Astrocyte of the hippocampus (primary cell): ENCODE data around the gene ATXN1.
A peak's percentile ranks its signal among the peaks of the same experiment; 100 is the strongest.
"Not testable (repeated sequence)": the region's sequence is repeated elsewhere in the genome, so short reads cannot be mapped to it uniquely, and the experiment has no call there.

Source experiments
- DNase-seq: peaks from one replicate; pipeline ENCODE4 v3.0.0; 2011; ENCODE audit warnings: low read depth, low spot score

Gene ATXN1

DNA sequence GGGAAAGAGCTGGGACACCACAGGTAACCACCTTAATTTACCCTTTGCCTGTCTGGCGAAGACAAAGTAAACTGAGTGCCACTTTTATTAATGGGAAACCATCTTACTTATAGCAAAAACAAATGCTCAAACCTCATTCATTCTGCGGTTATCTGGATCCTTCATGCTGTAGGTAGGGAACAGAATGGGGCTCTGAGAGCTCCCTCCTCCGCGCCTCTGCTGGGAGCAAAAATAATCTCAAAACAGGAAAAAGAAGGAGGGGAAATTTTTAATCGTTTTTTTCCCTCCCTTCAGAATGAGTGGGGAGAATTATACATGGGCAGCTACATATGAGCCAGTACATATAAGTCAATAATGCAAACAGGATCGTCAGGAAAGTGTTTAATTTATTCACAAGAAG lies 345.6 kb downstream of the ATXN1 start:
- DNase-seq = no peak

DNA sequence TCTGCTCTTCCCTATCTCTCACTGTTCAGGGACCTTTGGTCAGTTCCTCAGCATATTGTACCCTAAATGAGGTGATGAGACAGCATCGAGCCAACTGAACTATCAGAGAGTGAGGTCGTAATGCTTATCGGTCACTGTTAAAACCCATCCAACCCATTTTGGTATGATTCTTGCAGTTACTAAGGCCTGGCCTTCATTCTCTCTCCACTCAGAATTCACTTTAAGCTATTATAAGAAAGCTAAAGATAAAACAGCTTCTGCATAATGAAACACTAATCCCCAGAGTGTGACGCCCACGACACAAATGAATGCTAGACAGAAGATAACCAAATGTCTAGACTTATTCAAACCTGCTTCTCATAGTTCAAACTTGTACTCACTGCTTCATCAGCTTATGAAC lies 347.1 kb downstream of the ATXN1 start:
- peak; percentile 51 for DNase-seq

DNA sequence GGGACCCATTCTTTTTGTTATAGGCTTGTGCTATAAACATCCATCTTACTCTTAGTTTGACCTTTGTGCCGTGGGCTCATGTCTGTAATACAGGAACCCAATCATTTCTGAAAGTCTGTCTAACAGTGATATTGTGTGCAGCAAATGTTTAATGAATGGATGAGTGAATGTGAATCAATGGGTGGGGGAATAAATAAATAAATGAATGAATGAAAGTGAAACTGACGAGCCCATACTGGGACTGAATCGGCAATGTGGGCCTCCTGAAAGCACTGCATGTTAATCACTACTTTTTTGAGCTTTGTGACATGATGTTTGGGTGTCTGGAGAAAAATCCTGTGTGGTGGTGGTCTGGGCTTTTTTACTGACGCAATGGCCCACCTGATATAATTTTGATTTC lies 347.9 kb downstream of the ATXN1 start:
- DNase-seq = peak; percentile 42

DNA sequence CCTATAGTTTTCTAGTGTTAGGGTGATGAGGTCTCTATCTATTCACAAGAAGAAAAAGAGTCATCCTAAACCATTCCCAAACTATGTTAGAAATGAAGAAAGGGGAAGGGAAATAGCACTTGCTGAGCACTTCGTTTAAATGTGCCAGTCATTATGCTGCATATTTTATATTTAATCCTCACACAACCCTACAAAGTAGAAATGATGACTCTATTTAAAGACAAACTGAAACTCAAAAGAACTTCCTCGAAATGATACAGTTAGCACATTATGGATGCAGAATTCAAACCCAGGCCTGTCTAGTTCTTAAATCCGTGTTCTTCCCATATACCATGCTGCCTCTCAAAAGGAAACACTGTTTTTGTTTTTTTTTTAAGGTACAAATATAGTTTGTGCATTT lies 348.3 kb downstream of the ATXN1 start:
- DNase-seq = no peak

DNA sequence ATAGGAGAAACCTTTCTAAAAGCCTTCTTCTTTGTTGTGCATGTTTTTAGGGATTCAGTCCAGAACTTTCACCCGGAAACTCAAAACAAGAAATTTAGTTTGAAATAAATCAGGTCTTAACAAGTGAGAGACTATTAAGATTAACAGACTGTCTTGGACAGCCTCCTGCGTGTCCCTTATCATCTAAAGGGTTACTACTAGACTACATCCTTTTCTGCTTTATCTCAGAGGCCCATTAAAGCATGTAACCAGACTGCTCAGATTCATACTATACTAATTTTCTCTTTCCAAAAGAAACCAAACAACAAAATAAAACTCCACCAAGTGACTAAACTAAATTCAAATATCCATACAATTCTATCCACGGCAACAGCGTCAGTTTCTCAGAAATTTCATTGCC lies 349.1 kb downstream of the ATXN1 start:
- no peak for DNase-seq

DNA sequence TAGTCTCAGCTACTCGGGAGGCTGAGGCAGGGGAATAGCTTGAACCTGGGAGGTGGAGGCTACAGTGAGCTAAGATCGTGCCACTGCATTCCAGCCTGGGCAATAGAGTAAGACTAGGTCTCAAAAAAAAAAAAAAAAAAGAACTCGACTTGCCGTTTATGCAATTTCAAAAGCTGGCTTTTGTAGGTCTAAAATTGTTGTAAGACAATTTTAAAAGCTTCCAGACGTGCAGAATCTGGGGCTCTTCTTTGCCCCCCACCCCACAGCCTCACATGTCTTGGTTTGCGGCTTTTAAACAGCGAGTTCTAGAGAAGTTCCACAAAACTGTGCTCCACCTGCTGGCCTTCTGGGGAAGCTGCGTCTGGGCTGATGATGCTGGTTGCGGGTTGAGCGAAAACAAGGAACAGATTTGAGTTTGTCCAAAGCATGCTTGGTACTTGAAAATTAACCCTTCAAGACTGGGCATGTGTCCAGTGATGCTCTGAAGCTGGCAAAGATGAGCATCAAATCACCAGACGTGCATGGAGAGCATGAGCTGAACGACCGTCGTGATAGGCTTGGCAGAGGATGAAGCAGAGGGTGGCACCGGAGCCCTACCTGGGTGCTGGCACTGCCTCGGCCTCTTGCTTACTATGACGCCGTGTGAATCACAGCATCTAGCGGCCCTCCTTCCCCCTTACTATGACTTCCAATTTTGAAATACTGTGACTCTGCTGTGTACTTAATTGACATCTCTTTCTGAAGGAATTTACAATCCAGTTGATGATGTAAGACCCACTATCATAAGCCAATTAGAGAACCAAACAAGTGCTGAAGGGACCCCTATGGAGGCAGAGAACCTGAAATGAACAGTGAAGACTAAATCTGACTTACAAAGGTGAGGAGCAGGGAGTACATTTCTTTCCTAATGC lies 351.5 kb downstream of the ATXN1 start:
- DNase-seq = peak; percentile 72

DNA sequence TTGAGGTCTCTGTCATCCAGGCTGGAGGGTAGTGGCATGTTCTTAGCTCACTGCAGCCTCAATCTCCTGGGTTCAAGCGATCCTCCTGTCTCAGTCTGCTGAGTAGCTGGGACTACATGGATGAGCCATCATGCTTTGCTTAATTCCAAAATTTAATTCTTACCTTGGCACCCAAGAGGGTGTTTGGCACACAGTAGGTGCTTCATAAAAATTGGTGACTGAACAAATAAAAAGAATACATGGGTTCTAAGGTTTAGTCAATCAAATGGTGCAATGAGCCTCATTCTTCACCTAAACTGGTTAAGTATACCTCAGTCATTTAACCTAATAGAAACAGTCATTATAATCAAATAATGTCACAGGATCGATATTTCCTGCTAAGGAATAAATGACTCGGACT lies 352.5 kb downstream of the ATXN1 start:
- no peak for DNase-seq

DNA sequence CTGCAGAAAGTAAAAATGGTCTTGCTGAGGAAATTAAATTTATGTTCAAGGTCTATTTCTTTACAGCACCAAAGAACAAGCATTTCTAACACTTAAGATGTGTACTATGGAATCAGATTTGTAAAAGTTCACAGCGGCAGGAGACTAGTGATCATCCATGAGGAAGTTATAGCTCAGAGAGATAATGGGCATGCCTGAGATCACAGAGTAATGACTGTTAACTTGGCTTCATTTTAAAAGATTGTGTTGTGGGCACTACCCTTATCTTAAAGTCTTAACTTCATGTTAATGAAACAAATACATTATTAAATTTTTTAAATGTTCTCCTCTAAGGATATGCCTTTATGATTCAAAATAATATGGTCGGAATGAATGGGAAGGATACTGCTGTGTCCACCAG lies 354.3 kb downstream of the ATXN1 start:
- DNase-seq = no peak

DNA sequence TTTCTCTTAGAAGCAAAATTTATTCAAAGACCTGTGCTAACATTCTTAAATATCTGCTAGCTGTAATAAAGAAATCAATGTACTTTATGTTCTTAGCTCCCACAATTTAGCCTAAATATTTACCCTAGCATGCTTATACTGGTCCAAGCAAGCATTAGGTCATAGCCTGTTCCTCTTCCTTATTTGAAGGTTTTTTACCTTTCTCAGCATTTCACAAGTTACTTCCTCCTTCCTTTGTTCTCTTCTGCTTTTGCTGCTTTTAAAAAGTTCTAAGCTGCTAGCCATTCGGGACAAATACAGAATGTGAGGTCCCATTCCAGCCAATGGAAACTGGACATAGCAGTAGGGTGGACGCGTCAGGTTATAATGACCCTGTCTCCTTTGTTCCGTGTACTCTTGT lies 354.7 kb downstream of the ATXN1 start:
- DNase-seq = not testable (repeated sequence)

DNA sequence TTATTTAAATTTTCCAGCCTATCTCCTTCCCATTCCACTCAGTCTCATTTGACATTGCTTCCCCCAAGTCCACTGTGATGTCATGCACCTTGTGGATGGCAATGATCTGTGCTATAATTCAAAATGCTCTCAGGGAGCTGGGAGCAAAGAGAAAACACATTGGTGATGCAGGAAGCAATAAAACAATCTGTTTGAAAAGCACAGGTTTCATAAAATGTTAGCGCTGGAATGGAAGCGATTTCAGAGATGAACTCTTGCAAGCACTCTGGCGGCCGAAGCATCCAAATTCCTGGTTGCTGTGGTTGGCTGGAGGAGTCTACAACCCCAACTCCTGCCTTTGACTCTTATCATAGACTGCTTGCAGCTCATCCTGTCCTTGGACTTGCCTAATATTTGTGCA lies 355.9 kb downstream of the ATXN1 start:
- no peak for DNase-seq

DNA sequence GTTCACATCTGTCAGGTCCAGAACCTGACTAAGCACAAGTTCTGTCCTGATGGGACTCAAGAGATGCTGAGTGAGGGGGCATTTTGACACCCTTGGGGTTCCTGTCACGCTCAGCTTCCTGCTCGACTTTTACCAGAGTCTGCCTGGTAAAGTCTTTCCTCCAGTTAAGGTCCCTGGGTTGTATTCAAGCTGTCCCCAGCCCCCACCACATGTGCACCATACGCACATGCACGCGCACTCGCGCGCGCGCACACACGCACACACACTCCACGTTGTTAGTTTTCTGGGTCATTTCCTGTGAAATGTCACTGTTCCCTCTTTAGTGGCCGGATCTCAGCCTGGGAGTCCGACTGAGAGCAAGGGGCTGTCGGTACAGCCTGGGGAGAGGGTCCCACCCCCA lies 356.8 kb downstream of the ATXN1 start:
- no peak for DNase-seq

DNA sequence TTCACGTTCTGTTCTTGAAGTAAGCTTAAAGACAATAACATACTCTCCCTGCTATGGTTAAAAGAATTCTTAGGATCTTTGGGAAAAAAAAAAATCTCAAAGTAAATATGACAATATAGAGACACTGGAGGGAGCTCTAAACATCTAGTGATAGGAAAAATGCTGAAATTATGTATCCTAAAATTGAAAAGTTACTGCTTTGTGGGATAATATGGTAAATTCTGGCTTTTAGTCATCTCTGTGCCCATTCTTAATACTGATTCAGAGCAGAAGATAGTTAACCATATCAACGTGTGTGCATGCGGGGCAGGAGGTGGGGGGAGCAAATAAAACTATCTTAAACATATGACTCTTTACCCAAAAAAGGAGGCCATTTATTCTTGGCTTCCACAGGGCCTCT lies 357.4 kb downstream of the ATXN1 start:
- no peak for DNase-seq

DNA sequence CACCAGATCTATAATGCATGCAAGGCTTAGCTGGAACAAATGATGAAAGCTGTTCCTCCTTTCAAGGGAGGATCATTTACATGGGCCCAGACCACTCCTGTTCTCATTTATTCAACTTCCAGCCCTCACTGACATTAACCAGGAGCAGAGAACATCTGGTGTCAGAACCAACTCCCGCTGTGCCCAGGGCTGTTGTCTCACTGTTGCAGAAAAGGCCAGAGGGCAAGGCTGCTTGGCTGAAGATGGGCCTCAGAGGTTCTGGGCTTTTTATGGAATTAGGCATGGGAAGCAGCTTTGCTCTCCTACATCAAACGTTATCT lies 358.7 kb downstream of the ATXN1 start:
- no peak for DNase-seq

DNA sequence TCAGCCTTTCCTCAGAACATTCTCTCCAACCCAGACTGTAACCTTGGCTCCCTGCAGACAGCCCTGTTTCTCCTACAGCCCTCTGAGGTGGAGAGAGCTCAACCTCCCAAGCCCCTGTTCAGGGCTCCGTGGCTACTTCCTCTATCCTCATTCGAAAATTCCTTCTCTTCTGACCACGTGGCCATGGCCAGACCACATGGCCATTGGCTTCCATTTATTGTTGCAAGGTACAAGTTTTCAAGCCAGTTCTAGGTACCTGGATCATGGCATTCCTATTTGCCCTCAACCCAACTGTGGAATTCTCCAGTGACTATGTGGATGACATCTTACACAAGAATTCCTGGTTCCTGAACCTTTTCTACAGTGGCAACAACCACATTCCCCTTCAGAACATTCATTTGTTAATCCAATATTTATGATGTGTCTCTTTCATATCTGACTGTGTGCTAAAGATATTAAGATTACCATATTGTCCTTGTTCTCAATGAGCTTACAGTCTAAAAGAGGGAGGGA lies 361.0 kb downstream of the ATXN1 start:
- no peak for DNase-seq

DNA sequence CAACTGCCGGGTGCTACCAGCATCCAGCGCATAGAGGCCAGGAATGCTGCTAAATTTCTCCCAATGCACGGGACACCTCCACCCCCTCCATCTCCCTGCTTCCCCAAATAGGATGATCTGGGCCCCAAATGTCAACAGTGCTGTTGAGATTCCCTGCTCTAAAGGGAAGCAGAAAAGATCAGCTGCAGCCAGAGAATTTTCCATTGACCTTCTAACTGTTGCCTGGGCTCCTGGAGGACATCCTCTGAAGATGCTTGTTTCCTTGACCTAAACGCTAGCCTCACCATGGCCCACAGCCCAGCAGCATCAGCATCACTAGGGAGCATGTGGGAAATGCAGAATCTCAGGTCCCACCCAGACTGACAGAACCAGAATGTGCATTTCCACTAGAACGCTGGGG lies 361.6 kb downstream of the ATXN1 start:
- DNase-seq = no peak

DNA sequence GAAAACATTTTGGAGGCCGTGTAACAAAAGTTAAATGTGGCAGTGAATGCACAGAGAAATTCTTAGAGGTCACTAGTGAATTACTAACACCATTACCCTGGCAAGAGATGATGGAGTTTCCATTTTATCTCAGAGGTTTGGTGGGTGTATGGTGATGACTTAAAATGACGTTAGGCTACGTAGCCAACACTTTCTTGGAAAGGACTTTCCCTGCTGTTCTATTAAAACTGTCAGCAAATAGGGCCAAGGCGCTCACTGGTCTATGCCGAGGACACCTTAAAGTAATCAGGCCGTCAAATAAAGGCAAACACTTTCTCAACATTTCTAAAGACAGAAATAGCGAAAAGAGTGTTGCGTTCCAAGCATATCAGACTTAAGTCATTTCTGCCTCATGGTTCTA lies 362.1 kb downstream of the ATXN1 start:
- DNase-seq = no peak

DNA sequence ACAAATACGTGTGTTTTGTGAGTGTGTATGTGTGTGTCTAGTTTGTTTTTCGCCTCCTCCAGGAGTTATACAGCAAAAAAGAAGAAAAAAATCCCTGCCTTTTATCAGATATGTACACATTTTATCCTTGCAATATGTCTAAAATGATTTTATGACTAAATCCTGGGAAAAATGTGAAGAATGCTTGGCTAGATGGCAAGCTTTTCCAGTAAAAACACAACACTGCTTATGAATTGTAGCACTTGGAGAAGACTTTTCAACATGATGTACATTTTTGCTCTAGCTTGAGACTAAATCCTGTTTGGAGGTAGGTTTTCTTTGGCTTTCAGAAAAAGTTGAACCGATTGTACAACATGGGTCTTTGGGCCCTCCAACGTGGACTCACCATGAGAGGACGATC lies 362.7 kb downstream of the ATXN1 start:
- peak; percentile 28 for DNase-seq

DNA sequence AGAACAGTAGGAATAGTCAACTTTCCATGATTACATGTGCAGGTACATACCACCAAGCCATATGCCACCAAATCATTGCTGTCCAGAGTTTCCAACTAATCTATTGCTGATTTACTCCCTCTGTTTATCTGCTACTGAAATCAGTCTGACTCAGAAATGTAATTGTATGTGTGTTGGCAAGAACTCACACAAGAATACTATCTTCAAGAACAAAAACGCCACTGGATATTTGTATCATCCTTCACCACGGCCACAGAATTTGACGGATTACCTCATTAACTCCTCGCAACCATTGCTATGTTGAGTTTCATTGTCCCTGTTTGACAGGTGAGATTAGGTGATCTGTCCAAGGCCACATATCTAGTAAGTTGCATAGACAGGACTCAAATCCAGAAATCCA lies 363.6 kb downstream of the ATXN1 start:
- no peak for DNase-seq

DNA sequence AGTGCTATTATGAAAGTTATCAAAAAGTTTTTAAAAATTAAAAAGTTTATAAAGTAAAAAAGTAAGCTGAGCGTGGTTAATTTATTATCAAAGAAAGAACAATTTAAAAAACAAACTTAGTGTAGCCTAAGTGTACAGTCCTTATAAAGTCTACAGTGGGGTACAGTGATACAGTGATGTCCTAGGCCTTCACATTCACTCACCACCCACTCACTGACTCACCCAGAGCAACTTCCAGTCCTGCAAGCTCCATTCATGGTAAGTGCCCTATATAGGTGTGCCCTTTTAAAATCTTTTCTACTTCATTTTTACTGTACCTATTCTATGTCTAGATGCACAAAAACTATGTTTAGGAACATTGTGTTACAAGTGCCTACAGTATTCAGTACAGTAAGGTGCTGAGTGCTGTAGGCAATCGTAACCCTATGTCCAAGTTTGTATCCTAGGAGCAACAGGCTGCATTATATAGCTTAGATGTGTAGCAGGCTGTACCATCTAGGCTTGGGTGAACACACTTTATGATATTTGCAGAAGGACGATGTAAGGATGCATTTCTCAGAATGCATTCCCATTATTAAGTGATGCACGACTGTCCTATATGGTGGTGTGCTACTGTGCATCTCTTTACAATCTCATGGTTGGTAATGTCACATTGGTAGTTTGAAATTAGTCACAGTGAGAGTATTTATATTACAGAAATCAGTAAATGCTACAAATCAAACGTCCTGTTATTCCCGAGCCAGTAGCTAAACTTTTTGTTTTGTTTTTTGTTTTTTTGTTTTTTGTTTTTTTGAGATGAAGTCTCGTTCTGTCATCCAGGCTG lies 364.6 kb downstream of the ATXN1 start:
- DNase-seq = no peak

DNA sequence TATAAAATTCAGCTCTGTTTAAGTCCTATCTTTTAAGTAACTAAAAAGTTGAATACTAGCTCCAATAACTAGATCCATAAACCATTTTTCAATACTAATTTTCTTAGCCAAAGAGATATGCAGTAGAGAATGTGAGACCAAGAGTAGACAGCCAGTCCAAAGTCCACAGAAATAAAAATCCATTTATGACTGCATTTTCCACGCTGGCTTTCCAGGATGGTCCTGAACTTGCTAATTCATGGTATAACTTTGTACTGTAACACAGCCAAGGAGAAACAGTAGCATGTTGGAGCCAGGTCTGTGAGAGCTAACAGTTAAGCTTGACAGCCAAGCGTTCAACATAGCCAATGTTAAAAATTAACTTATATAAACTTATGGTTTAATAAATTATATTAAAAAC lies 366.6 kb downstream of the ATXN1 start:
- DNase-seq = no peak

DNA sequence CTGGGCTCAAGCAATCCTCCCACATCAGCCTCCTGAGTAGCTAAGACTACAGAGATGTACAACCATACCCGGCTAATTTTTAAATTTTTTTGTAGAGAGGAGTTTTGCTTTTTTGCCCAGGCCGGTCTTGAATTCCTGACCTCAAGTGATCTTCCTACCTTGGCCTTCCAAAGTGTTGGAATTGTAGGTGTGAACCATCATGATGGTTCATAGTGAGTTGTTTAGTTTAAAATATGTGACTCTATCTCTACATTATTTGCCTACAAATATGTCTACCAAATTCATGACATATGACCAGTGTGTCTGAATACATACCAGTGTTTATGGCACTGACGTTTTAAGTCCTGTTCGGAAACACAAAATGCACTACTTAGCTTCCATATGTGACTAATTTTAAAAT lies 367.9 kb downstream of the ATXN1 start:
- no peak for DNase-seq

DNA sequence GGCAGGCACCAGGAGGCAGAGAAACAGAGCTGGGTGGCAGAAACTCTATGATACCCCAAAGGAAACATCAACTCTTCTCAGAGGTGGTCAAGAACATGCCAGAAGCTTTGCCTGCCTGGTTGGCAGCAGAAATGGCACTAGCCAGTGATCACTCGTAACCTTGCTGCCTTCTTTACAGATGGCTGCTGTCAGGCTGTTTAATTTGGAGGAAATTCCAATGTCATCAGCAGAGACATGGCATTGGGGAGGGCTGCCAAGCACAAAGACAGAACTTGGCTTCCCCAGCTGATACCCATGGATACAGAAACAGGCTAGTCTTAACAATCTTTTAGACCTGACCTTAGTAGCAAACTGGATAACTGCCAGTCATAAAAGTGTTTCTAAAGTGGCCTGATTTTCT lies 369.2 kb downstream of the ATXN1 start:
- DNase-seq = peak; percentile 28

DNA sequence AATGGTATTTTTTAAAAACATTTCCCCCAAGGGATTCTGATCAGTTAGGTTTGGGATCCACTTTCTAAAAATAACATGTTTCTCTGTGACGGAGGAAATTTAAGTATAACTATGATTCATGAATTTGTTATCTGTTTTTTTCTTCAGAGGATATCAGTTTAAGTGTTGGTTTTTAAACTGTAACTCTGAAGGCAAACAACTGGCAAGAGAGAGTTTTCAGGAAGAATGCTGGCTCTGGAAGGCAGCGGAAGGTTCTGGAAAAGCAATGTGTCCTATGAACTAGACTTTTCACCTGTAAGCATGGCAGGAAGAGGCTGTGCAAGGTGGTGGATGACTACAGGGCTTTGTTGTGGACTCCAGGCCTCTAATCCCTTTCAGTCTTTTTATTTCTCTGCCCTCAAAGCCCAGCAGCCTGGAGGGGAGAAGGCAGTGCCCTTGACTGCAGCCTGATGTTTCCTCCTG lies 369.8 kb downstream of the ATXN1 start:
- no peak for DNase-seq
